ENCODE data around the gene RNF13. TPM values are rescaled to one million over a fixed set of nuclear protein-coding genes. Genes with fewer than 3 reads are reported as not detected.
"Not testable (repeated sequence)": the region's sequence is repeated elsewhere in the genome, so short reads cannot be mapped to it uniquely, and the experiment has no call there.

RNF13 gene
- total RNA-seq, 3 donors from 2014 or later = 95.0 to 142 (median 114) TPM

GRCh38 chr3:149883134-149883533 is 70.1 kb downstream of the RNF13 start:
- Histone ChIP-seq H3K4me3 (no peak overlapping the region), H3K27me3 (no peaks in the 10 kb centered on the region), H3K9me3 (no peaks in the 10 kb centered on the region), H3K36me3 (no peaks in the 10 kb centered on the region), H3K4me1 (no peaks in the 10 kb centered on the region), H3K27ac (no peak overlapping the region)
- intact Hi-C loops (cut with DNase I; ENCODE audit: low total_unique reads) = no loop called here
- no peak for DNase-seq (ENCODE audit: low spot score in 2 of 2)
- TF ChIP-seq POLR2AphosphoS5 (IDR thresholded peaks at IDR 0.05) (no peak), POLR2A (IDR thresholded peaks at IDR 0.05) (no peak), CTCF (IDR thresholded peaks at IDR 0.05) (no peak)

DNA sequence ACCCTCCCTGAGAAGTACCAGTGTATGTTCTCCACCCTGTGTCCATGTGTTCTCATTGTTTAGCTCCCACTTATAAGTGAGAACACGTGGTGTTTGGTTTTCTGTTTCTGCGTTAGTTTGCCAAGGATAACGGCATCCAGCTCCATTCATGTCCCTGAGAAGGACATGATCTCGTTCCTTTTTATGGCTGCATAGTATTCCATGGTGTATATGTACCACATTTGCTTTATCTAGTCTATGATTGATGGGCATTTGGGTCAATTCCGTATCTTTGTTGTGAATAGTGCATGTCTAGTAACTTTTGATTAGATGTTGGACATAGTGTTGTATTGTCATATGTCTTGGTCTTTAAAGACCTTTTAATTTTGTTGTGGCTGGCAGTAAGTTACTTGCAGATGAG is 70.8 kb downstream of the RNF13 start:
- intact Hi-C loops (cut with DNase I; ENCODE audit: low total_unique reads) = not testable (repeated sequence)

DNA sequence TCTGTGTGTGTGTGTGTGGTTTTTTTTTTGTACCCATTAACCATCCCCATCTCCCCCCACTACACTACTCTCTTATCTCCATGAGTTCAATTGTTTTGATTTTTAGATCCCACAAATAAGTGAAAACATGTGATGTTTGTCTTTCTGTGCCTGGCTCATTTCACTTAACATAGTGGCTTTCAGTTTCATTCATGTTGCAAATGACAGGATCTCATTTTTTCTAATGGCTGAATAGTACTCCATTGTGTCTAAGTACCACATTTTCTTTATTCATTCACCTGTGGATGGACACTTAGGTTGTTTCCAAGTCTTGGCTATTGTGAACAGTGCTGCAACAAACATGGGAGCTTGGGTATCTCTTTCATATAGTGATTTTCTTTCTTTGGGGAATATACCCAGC is 71.8 kb downstream of the RNF13 start:
- DNase-seq (ENCODE audit: low spot score in 2 of 2); H3K4me1 ChIP-seq; H3K27ac ChIP-seq; H3K9me3 ChIP-seq; intact Hi-C loops (cut with DNase I; ENCODE audit: low total_unique reads); H3K27me3 ChIP-seq; H3K4me3 ChIP-seq; H3K36me3 ChIP-seq: not testable (repeated sequence)

More for the DNA sequence above, 70.8 kb downstream of the RNF13 start:
- not testable (repeated sequence) for H3K4me3 ChIP-seq; H3K36me3 ChIP-seq; H3K9me3 ChIP-seq; DNase-seq (ENCODE audit: low spot score in 2 of 2); H3K27ac ChIP-seq; H3K27me3 ChIP-seq; H3K4me1 ChIP-seq

DNA sequence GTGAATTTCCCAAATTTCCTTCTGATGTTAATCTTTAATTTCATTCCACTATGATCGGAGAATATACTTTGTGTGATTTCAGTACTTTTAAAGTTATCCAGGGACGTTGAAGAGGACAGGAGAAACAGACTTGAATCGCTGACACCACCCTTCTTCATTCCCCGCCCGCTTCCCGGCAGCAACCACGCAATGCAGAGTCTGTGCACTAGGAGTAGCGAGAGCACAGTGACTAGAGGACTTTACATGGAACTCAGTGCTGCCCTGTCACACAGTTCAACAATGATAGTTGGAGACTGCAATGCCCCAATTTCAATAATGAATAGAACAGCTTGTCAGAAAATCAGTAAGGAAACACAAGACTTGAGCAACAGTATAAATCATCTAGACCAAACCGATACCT is 73.9 kb downstream of the RNF13 start:
- no peaks in the 10 kb centered on the region for H3K4me1 ChIP-seq
- intact Hi-C loops (cut with DNase I; ENCODE audit: low total_unique reads) = no loop called here
- no peak overlapping the region for H3K27ac ChIP-seq
- no peak overlapping the region for H3K4me3 ChIP-seq
- no peaks in the 10 kb centered on the region for H3K36me3 ChIP-seq
- no peak for DNase-seq (ENCODE audit: low spot score in 2 of 2)
- H3K9me3 ChIP-seq = no peaks in the 10 kb centered on the region
- TF ChIP-seq POLR2AphosphoS5 (IDR thresholded peaks at IDR 0.05) = no peak
- TF ChIP-seq CTCF (IDR thresholded peaks at IDR 0.05) = no peak
- TF ChIP-seq POLR2A (IDR thresholded peaks at IDR 0.05) = no peak
- no peaks in the 10 kb centered on the region for H3K27me3 ChIP-seq

- Histone ChIP-seq H3K27ac (no peak overlapping the region), H3K4me3 (no peak overlapping the region), H3K27me3 (no peaks in the 10 kb centered on the region), H3K36me3 (no peaks in the 10 kb centered on the region), H3K4me1 (no peaks in the 10 kb centered on the region), H3K9me3 (no peaks in the 10 kb centered on the region)
- TF ChIP-seq POLR2AphosphoS5 (IDR thresholded peaks at IDR 0.05) = no peak
- TF ChIP-seq CTCF (IDR thresholded peaks at IDR 0.05) = no peak
- TF ChIP-seq POLR2A (IDR thresholded peaks at IDR 0.05) = no peak
- no peak for DNase-seq (ENCODE audit: low spot score in 2 of 2)
- intact Hi-C loops (cut with DNase I; ENCODE audit: low total_unique reads) = no loop called here
Measured at GRCh38 chr3:149891621-149892020, 78.6 kb downstream of the RNF13 start.

- H3K27me3 ChIP-seq = no peaks in the 10 kb centered on the region
- intact Hi-C loops (cut with DNase I; ENCODE audit: low total_unique reads) = no loop called here
- H3K27ac ChIP-seq = no peak overlapping the region
- H3K36me3 ChIP-seq = no peaks in the 10 kb centered on the region
- no peaks in the 10 kb centered on the region for H3K4me1 ChIP-seq
- no peak overlapping the region for H3K4me3 ChIP-seq
- no peaks in the 10 kb centered on the region for H3K9me3 ChIP-seq
- TF ChIP-seq CTCF (IDR thresholded peaks at IDR 0.05) (no peak), POLR2A (IDR thresholded peaks at IDR 0.05) (no peak), POLR2AphosphoS5 (IDR thresholded peaks at IDR 0.05) (no peak)
- no peak for DNase-seq (ENCODE audit: low spot score in 2 of 2)
Measured at GRCh38 chr3:149892371-149892770, 79.4 kb downstream of the RNF13 start.

Measured in breast epithelium (tissue), 4 donors.